Measurements from ENCODE around the gene TMEM270. TPM values are rescaled to one million over a fixed set of nuclear protein-coding genes. Genes with fewer than 3 reads are reported as not detected.

TMEM270 gene
- total and polyA plus RNA-seq, 5 donors from 2014 or later = 0.34 TPM; not detected in 4

DNA sequence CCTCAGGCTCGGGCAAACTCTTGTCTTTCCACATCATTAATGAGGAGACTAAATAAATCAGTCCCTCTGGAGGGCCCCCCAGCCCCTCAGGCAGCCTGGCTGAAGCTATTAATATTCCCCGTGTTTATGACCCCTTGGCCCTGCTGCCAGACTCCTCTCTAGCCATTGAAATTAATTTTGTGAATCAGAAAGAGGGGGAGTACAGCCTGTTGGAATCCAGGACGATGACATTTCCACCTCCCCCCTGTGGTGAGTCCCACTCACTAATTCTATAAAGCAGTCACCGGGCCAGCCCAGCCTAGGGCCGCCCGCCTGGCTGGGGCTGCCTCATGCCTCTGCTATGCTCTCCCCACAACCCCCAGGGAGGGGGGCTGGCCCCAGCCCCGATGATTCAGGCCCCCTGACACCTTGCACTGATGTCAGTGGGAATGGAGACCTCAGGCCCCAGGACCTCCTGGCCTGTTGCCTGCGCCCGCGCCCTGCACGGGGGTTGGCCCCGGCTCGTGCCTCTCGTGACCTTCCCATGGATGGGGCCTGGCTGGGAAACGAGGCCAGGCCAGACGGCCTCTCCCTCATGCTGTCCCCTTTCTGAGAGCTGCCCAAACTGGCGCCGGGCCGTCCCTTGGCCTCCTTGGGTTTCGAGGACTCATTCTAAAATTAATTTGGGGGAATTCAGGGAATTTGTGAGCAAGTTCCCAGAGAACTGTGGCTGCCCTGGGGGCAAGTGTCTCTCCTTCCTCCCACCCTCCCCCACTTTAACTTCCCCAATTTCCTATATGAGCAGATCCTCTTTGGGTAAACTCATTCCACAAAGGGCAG is 34.0 kb downstream of the TMEM270 start:
- no peaks in the 10 kb centered on the region for H3K4me1 Mint-ChIP-seq
- Histone ChIP-seq H3K27me3 (ENCODE audit: control insufficient read depth, insufficient read depth, low read length) (no peaks in the 10 kb centered on the region), H3K4me1 (ENCODE audit: control insufficient read depth, insufficient read depth, low read length, poor library complexity, severe bottlenecking) (no peaks in the 10 kb centered on the region), H3K27ac (ENCODE audit: insufficient read depth, low read length, poor library complexity, severe bottlenecking) (no peak overlapping the region), H3K4me3 (ENCODE audit: low read depth, low read length) (no peak overlapping the region), H3K9me3 (ENCODE audit: control insufficient read depth in 2 of 2, low read length in 2 of 2) (no peaks in the 10 kb centered on the region), H3K36me3 (ENCODE audit: control insufficient read depth, insufficient read depth, low read length) (no peaks in the 10 kb centered on the region)
- DNase-seq (no peak), ATAC-seq (ENCODE audit: low read depth in 2 of 2) (no peak)
- no peak overlapping the region for H3K27ac Mint-ChIP-seq
- H3K9me3 Mint-ChIP-seq = peaks cover 0 to 14% (median 1%) of the 10 kb centered on the region in 7 donors
- H3K4me3 Mint-ChIP-seq = no peak overlapping the region
- no peaks in the 10 kb centered on the region for H3K36me3 Mint-ChIP-seq
- peaks cover 13% of the 10 kb centered on the region for H3K27me3 Mint-ChIP-seq

DNA sequence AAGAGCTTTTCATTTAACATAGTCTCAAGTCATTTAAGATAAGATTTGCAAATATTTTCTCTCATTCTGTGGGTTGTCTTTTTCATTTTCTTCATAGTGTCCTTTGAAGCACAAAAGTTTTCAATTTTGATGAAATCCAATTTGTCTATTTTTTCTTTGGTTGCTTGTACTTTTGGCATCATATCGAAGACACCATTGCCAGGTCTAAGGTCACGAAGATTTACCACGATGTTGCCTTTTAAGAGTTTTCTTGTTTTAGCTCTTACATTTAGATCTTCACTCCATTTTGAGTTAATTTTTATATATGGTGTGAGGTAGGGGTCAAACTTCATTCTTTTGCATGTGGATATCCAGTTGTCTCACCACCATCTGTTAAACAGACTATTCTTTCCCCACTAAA is 34.7 kb downstream of the TMEM270 start:
- Mint-ChIP-seq H3K4me3 (no peak overlapping the region), H3K27me3 (peaks cover 13% of the 10 kb centered on the region), H3K9me3 (peaks cover 0 to 14% (median 1%) of the 10 kb centered on the region in 7 donors), H3K4me1 (no peaks in the 10 kb centered on the region), H3K36me3 (no peaks in the 10 kb centered on the region), H3K27ac (no peak overlapping the region)
- Histone ChIP-seq H3K4me3 (ENCODE audit: low read depth, low read length) (no peak overlapping the region), H3K36me3 (ENCODE audit: control insufficient read depth, insufficient read depth, low read length) (no peaks in the 10 kb centered on the region), H3K9me3 (ENCODE audit: control insufficient read depth in 2 of 2, low read length in 2 of 2) (no peaks in the 10 kb centered on the region), H3K27me3 (ENCODE audit: control insufficient read depth, insufficient read depth, low read length) (no peaks in the 10 kb centered on the region), H3K27ac (ENCODE audit: insufficient read depth, low read length, poor library complexity, severe bottlenecking) (no peak overlapping the region), H3K4me1 (ENCODE audit: control insufficient read depth, insufficient read depth, low read length, poor library complexity, severe bottlenecking) (no peaks in the 10 kb centered on the region)
- ATAC-seq (ENCODE audit: low read depth in 2 of 2) (no peak), DNase-seq (no peak)

DNA sequence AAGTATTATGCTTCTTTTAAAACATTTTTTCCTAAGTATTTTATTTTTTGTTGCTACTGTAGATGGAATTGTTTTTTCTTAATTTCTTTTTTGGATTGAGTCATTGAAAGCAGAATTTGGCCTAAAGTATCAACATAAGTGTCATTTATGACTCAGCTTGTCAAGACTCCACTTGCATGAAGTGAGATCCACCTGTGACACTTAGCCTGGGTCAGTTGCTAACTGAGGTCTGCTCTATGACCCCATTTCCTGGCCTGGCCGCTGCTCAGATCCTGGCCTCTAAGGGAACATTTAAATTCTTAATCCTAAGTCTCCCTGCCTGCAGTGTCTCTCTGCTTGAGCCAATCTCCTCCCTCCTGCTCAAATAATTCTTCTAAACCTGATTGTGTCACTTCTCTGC is 35.5 kb downstream of the TMEM270 start:
- Mint-ChIP-seq H3K36me3 (no peaks in the 10 kb centered on the region), H3K4me3 (no peak overlapping the region), H3K9me3 (peaks cover 0 to 14% (median 1%) of the 10 kb centered on the region in 7 donors), H3K27me3 (peaks cover 11% of the 10 kb centered on the region), H3K4me1 (no peaks in the 10 kb centered on the region), H3K27ac (no peak overlapping the region)
- Histone ChIP-seq H3K4me3 (ENCODE audit: low read depth, low read length) (no peak overlapping the region), H3K27ac (ENCODE audit: insufficient read depth, low read length, poor library complexity, severe bottlenecking) (no peak overlapping the region), H3K27me3 (ENCODE audit: control insufficient read depth, insufficient read depth, low read length) (no peaks in the 10 kb centered on the region), H3K36me3 (ENCODE audit: control insufficient read depth, insufficient read depth, low read length) (no peaks in the 10 kb centered on the region), H3K9me3 (ENCODE audit: control insufficient read depth in 2 of 2, low read length in 2 of 2) (no peaks in the 10 kb centered on the region), H3K4me1 (ENCODE audit: control insufficient read depth, insufficient read depth, low read length, poor library complexity, severe bottlenecking) (no peaks in the 10 kb centered on the region)
- DNase-seq = no peak
- ATAC-seq (ENCODE audit: low read depth in 2 of 2) = no peak

- Mint-ChIP-seq H3K27ac (no peak overlapping the region), H3K4me1 (no peaks in the 10 kb centered on the region), H3K36me3 (no peaks in the 10 kb centered on the region), H3K9me3 (peaks cover 0 to 14% (median 1%) of the 10 kb centered on the region in 7 donors), H3K27me3 (peaks cover 7% of the 10 kb centered on the region), H3K4me3 (no peak overlapping the region)
- no peak overlapping the region for H3K4me3 ChIP-seq (ENCODE audit: low read depth, low read length)
- DNase-seq = no peak
- no peaks in the 10 kb centered on the region for H3K9me3 ChIP-seq (ENCODE audit: control insufficient read depth in 2 of 2, low read length in 2 of 2)
- no peaks in the 10 kb centered on the region for H3K36me3 ChIP-seq (ENCODE audit: control insufficient read depth, insufficient read depth, low read length)
- no peak overlapping the region for H3K27ac ChIP-seq (ENCODE audit: insufficient read depth, low read length, poor library complexity, severe bottlenecking)
- no peaks in the 10 kb centered on the region for H3K27me3 ChIP-seq (ENCODE audit: control insufficient read depth, insufficient read depth, low read length)
- ATAC-seq (ENCODE audit: low read depth in 2 of 2) = no peak
- H3K4me1 ChIP-seq (ENCODE audit: control insufficient read depth, insufficient read depth, low read length, poor library complexity, severe bottlenecking) = no peaks in the 10 kb centered on the region
These were observed 38.8 kb downstream of the TMEM270 start for GRCh38 chr7:73899731-73900142.

DNA sequence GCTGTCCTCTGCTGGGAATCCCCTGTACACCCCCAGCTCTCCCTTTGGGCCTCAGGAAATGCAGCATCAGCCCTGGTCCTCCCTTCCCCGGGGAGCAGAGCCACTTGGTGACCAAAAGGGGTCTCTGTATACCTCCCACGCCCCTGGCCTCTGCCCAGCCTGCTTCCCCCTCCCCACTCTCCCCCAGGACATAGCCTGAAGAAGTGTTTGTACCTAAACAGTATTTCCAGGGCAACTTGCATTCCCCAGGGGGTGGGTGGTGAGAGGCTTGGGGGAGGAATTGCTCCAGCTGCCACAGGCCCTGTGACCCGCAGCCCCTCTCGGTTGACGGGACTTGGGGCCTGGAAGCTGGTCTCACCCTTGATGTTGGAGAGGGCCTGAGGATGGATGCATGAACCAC is 39.3 kb downstream of the TMEM270 start:
- Mint-ChIP-seq H3K9me3 (peaks cover 0 to 14% (median 1%) of the 10 kb centered on the region in 7 donors), H3K36me3 (no peaks in the 10 kb centered on the region)
- H3K4me1 ChIP-seq (ENCODE audit: control insufficient read depth, insufficient read depth, low read length, poor library complexity, severe bottlenecking) = no peaks in the 10 kb centered on the region

GRCh38 chr7:73901231-73901822 is 40.4 kb downstream of the TMEM270 start:
- Histone ChIP-seq H3K4me1 (ENCODE audit: control insufficient read depth, insufficient read depth, low read length, poor library complexity, severe bottlenecking) (no peaks in the 10 kb centered on the region), H3K9me3 (ENCODE audit: control insufficient read depth in 2 of 2, low read length in 2 of 2) (no peaks in the 10 kb centered on the region), H3K4me3 (ENCODE audit: low read depth, low read length) (no peak overlapping the region), H3K27me3 (ENCODE audit: control insufficient read depth, insufficient read depth, low read length) (no peaks in the 10 kb centered on the region), H3K36me3 (ENCODE audit: control insufficient read depth, insufficient read depth, low read length) (no peaks in the 10 kb centered on the region), H3K27ac (ENCODE audit: insufficient read depth, low read length, poor library complexity, severe bottlenecking) (no peak overlapping the region)
- ATAC-seq (ENCODE audit: low read depth in 2 of 2) (no peak), DNase-seq (no peak)
- peaks cover 0 to 5% (median 0%) of the 10 kb centered on the region in 7 donors for H3K9me3 Mint-ChIP-seq
- no peak overlapping the region for H3K27ac Mint-ChIP-seq
- peaks cover 7% of the 10 kb centered on the region for H3K27me3 Mint-ChIP-seq
- H3K4me3 Mint-ChIP-seq = no peak overlapping the region
- peaks cover 0 to 2% (median 0%) of the 10 kb centered on the region in 4 donors for H3K4me1 Mint-ChIP-seq
- H3K36me3 Mint-ChIP-seq = no peaks in the 10 kb centered on the region

More for the DNA sequence above, 39.3 kb downstream of the TMEM270 start:
- Histone ChIP-seq H3K27ac (ENCODE audit: insufficient read depth, low read length, poor library complexity, severe bottlenecking) (no peak overlapping the region), H3K9me3 (ENCODE audit: control insufficient read depth in 2 of 2, low read length in 2 of 2) (no peaks in the 10 kb centered on the region), H3K4me3 (ENCODE audit: low read depth, low read length) (no peak overlapping the region), H3K36me3 (ENCODE audit: control insufficient read depth, insufficient read depth, low read length) (no peaks in the 10 kb centered on the region), H3K27me3 (ENCODE audit: control insufficient read depth, insufficient read depth, low read length) (no peaks in the 10 kb centered on the region)
- H3K27ac Mint-ChIP-seq = no peak overlapping the region
- no peaks in the 10 kb centered on the region for H3K4me1 Mint-ChIP-seq
- no peak overlapping the region for H3K4me3 Mint-ChIP-seq
- H3K27me3 Mint-ChIP-seq = peaks cover 7% of the 10 kb centered on the region
- DNase-seq (no peak), ATAC-seq (ENCODE audit: low read depth in 2 of 2) (no peak)

DNA sequence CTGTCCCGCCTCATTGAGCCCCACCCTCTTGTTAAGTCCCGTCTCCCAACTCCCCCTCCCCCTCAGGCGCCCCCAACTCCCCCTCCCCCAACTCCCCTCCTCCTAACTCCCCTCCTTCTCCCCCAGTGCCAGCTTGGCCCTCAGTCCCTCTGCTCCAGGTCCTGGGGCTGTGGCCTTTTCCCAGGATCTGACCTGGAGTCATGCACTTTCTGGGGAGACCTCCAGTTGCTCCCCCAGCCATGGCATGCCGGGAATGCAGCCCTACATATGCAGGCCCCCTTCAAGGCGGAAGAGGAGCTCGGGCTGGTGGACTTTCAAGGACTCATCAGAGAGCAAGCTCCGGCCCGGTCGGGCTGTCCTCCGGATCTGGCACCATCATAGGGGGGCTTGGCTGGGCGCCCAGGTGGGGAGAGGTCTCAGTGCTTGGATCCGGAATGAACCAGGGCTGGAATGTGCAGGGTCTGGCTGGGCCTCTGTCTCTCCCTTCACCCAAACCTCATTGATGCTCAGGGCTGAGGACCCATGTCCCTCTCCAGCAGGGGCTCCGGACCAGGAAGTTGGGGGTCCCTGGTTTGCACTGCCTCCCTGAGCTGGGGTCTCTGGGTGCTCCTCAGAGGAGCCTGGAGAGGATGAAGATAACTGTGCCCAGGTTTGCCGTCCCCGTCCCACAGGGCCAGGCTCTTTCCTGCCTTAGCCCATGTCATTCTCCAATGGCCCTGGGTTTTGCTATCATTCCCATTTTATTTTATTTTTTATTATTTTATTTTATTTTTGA is 41.1 kb downstream of the TMEM270 start:
- no peaks in the 10 kb centered on the region for H3K36me3 Mint-ChIP-seq

More for the DNA sequence above, 41.1 kb downstream of the TMEM270 start:
- Mint-ChIP-seq H3K27ac (no peak overlapping the region), H3K4me1 (peaks cover 0 to 2% (median 0%) of the 10 kb centered on the region in 4 donors), H3K9me3 (peaks cover 0 to 1% (median 0%) of the 10 kb centered on the region in 7 donors), H3K27me3 (peaks cover 7% of the 10 kb centered on the region), H3K4me3 (no peak overlapping the region)
- Histone ChIP-seq H3K9me3 (ENCODE audit: control insufficient read depth in 2 of 2, low read length in 2 of 2) (no peaks in the 10 kb centered on the region), H3K27me3 (ENCODE audit: control insufficient read depth, insufficient read depth, low read length) (no peaks in the 10 kb centered on the region), H3K4me3 (ENCODE audit: low read depth, low read length) (no peak overlapping the region), H3K36me3 (ENCODE audit: control insufficient read depth, insufficient read depth, low read length) (no peaks in the 10 kb centered on the region), H3K27ac (ENCODE audit: insufficient read depth, low read length, poor library complexity, severe bottlenecking) (no peak overlapping the region), H3K4me1 (ENCODE audit: control insufficient read depth, insufficient read depth, low read length, poor library complexity, severe bottlenecking) (no peaks in the 10 kb centered on the region)
- no peak for DNase-seq
- ATAC-seq (ENCODE audit: low read depth in 2 of 2) = no peak
